H9 (cell line): ENCODE data around the gene RASSF7. TPM values are rescaled to one million over a fixed set of nuclear protein-coding genes. Genes with fewer than 3 reads are reported as not detected.

Experiments used
- DNase-seq: peaks from one replicate; pipeline ENCODE4 v3.0.0-alpha.2; 2017
- H2AFZ ChIP-seq: one replicate; pipeline ENCODE4 v1.6.1; 2013; ENCODE audit warnings: mild to moderate bottlenecking, low read length, control low read depth, moderate library complexity
- H2AK5ac ChIP-seq: 2 replicates; pipeline ENCODE4 v1.6.1; 2013; ENCODE audit warnings: low read length, control low read depth, mixed read lengths; ENCODE audit not compliant: insufficient read length
- H2BK120ac ChIP-seq: one replicate; pipeline ENCODE4 v1.6.1; 2013; ENCODE audit warnings: low read depth, mild to moderate bottlenecking, low read length, control low read depth, inconsistent platforms; ENCODE audit not compliant: poor library complexity, severe bottlenecking
- H2BK12ac ChIP-seq: 2 replicates; pipeline ENCODE4 v1.6.1; 2013; ENCODE audit warnings: low read length, control low read depth, mixed read lengths, low read depth; ENCODE audit not compliant: insufficient read length
- H2BK15ac ChIP-seq: 2 replicates; pipeline ENCODE4 v1.6.1; 2013; ENCODE audit warnings: low read depth, low read length, control low read depth
- H2BK20ac ChIP-seq: one replicate; pipeline ENCODE4 v1.6.1; 2013; ENCODE audit warnings: low read depth, mild to moderate bottlenecking, low read length, control low read depth, inconsistent platforms; ENCODE audit not compliant: poor library complexity, severe bottlenecking
- H2BK5ac ChIP-seq: 2 replicates; pipeline ENCODE4 v1.6.1; 2013; ENCODE audit warnings: low read length, control low read depth, mixed read lengths; ENCODE audit not compliant: insufficient read length
- H3K14ac ChIP-seq: 2 replicates; pipeline ENCODE4 v1.6.1; 2013; ENCODE audit warnings: low read length, control low read depth; ENCODE audit not compliant: insufficient read depth
- H3K18ac ChIP-seq: 2 replicates; pipeline ENCODE4 v1.6.1; 2013; ENCODE audit warnings: low read depth, mild to moderate bottlenecking, mixed read lengths, low read length, control low read depth; ENCODE audit not compliant: insufficient read length
- H3K23ac ChIP-seq: 2 replicates; pipeline ENCODE4 v1.6.1; 2013; ENCODE audit warnings: low read length, control low read depth, mixed read lengths, low read depth; ENCODE audit not compliant: insufficient read length
- H3K23me2 ChIP-seq: 2 replicates; pipeline ENCODE4 v1.6.1; 2013; ENCODE audit warnings: low read depth, mild to moderate bottlenecking, mixed read lengths, low read length, control low read depth; ENCODE audit not compliant: insufficient read length, poor library complexity, severe bottlenecking
- H3K27ac ChIP-seq: 2 replicates; pipeline ENCODE4 v1.5.1; 2013; ENCODE audit warnings: low read length, control low read depth, mixed read lengths, low read depth; ENCODE audit not compliant: insufficient read length
- H3K27me3 ChIP-seq: 2 replicates; pipeline ENCODE4 v1.6.1; 2013; ENCODE audit warnings: low read length, control low read depth, inconsistent platforms; ENCODE audit not compliant: insufficient read depth
- H3K4ac ChIP-seq: 2 replicates; pipeline ENCODE4 v1.6.1; 2013; ENCODE audit warnings: low read depth, mild to moderate bottlenecking, control low read depth, inconsistent platforms, low read length, moderate library complexity
- H3K4me1 ChIP-seq: 2 replicates; pipeline ENCODE4 v1.6.1; 2013; ENCODE audit warnings: low read length, control low read depth, inconsistent platforms; ENCODE audit not compliant: insufficient read depth
- H3K4me2 ChIP-seq: 2 replicates; pipeline ENCODE4 v1.6.1; 2013; ENCODE audit warnings: low read length, control low read depth, mixed read lengths; ENCODE audit not compliant: insufficient read length, insufficient read depth
- H3K56ac ChIP-seq: 2 replicates; pipeline ENCODE4 v1.6.1; 2013; ENCODE audit warnings: low read depth, mild to moderate bottlenecking, mixed read lengths, low read length, control low read depth; ENCODE audit not compliant: insufficient read length
- H3K79me1 ChIP-seq: 2 replicates; pipeline ENCODE4 v1.6.1; 2013; ENCODE audit warnings: low read depth, mild to moderate bottlenecking, moderate library complexity, low read length, control low read depth, inconsistent platforms; ENCODE audit not compliant: insufficient read depth, poor library complexity, severe bottlenecking
- H3K79me2 ChIP-seq: 2 replicates; pipeline ENCODE4 v1.6.1; 2013; ENCODE audit warnings: low read length, control low read depth, inconsistent platforms; ENCODE audit not compliant: insufficient read depth
- H3K9ac ChIP-seq: 2 replicates; pipeline ENCODE4 v1.6.1; 2013; ENCODE audit warnings: low read length, control low read depth, mixed read lengths; ENCODE audit not compliant: insufficient read length; ENCODE audit errors: extremely low read depth
- H3K9me3 ChIP-seq: one replicate; pipeline ENCODE4 v1.6.1; 2013; ENCODE audit warnings: low read depth, low read length, inconsistent platforms; ENCODE audit not compliant: control insufficient read depth
- H3T11ph ChIP-seq: one replicate; pipeline ENCODE4 v1.6.1; 2013; ENCODE audit warnings: mild to moderate bottlenecking, low read length, control low read depth, inconsistent platforms
- H4K20me1 ChIP-seq: one replicate; pipeline ENCODE4 v1.6.1; 2013; ENCODE audit not compliant: control insufficient read depth, insufficient read length, insufficient read depth
- H4K5ac ChIP-seq: 2 replicates; pipeline ENCODE4 v1.6.1; 2013; ENCODE audit warnings: low read depth, mild to moderate bottlenecking, mixed read lengths, low read length, control low read depth; ENCODE audit not compliant: insufficient read length
- H4K8ac ChIP-seq: replicated peaks from 2 replicates; pipeline ENCODE4 v1.6.1; 2013; ENCODE audit warnings: low read length, control low read depth, mixed read lengths, low read depth; ENCODE audit not compliant: insufficient read length
- H4K91ac ChIP-seq: 2 replicates; pipeline ENCODE4 v1.6.1; 2013; ENCODE audit warnings: low read depth, mild to moderate bottlenecking, moderate library complexity, mixed read lengths, low read length, control low read depth; ENCODE audit not compliant: insufficient read length
- H3K27ac Mint-ChIP-seq, 3 experiments: 2 replicates in 2 of 3; 3 replicates in 1 of 3; pipeline ENCODE4 v1.8.0; 2020 to 2021; ENCODE audit warnings: mixed read lengths in 3 of 3, mild to moderate bottlenecking in 1 of 3, moderate library complexity in 1 of 3
- H3K27me3 Mint-ChIP-seq: 2 replicates; pipeline ENCODE4 v1.8.0; 2021; ENCODE audit warnings: low read depth, mild to moderate bottlenecking, moderate library complexity, mixed read lengths
- H3K36me3 Mint-ChIP-seq, 3 experiments: 2 replicates in 2 of 3; 3 replicates in 1 of 3; pipeline ENCODE4 v1.8.0; 2020 to 2021; ENCODE audit warnings: low read depth in 3 of 3, mixed read lengths in 3 of 3; ENCODE audit not compliant: insufficient read depth in 1 of 3
- H3K4me1 Mint-ChIP-seq, 2 experiments: 2 replicates each; pipeline ENCODE4 v1.8.0; 2020; ENCODE audit warnings: mixed read lengths in 2 of 2
- H3K4me3 Mint-ChIP-seq, 2 experiments: 2 replicates in 1 of 2; 3 replicates in 1 of 2; pipeline ENCODE4 v1.8.0; 2020 to 2021; ENCODE audit warnings: mild to moderate bottlenecking in 2 of 2, mixed read lengths in 2 of 2, moderate library complexity in 1 of 2
- H3K9me3 Mint-ChIP-seq, 2 experiments: 2 replicates in 1 of 2; 3 replicates in 1 of 2; pipeline ENCODE4 v1.8.0; 2020; ENCODE audit warnings: mild to moderate bottlenecking in 2 of 2, mixed read lengths in 2 of 2, moderate library complexity in 1 of 2
- WGBS: extraction: QIAGEN DNeasy Blood & Tissue Kit; methylation state at CpG from one replicate; pipeline ENCODE4 v1.1.7; 2013; ENCODE audit warnings: missing lambda C conversion rate, low lambda C conversion rate, mixed read lengths; ENCODE audit not compliant: insufficient read length; ENCODE audit errors: extremely low coverage; 5-methylcytosine and 5-hydroxymethylcytosine counted together
- total RNA-seq: library from RNA; stranded (reverse); gene quantifications from 2 replicates; pipeline ENCODE4 v1.2.1, GENCODE V29; 2021
- TF ChIP-seq, protein P1 (sequence below): fragments of 200-600 bp; sonication (generic); conservative IDR thresholded peaks from 3 replicates; pipeline ENCODE4 v1.8.0; 2021; ENCODE audit warnings: antibody characterized with exemption, mild to moderate bottlenecking

Gene RASSF7
- total RNA-seq, 1 experiment from 2014 or later: 26.3 TPM

DNA sequence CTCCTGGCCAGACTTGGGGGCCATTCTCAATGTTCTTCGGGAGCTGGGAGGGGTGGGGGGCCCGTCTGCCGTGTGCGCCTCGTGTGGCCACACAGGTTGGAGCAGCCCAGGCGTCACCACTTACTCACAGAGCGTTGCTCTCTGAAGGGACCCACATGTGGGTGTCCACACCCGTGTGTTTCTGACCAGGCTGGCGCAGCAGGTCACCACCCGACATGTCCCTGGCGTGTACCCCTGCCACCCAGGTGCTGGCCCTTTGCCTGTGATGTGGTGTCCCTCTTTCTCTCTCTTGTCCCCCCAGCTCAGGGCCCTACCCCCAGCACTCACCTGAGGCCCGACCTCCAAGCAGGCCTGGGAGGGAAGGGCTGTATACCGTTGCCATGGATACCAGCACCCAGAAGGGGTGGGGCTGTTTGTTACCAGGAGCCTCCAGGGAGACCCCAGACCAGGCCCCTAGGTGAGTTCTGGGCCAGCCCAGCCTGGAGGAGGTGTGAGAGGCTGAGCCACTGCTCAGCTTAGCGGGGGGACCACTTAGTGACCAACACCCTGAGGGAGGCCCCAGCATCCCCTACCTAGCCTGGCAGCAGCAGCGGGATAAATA is 1.6 kb upstream of the RASSF7 start:
- Histone ChIP-seq H4K5ac (no peak overlapping the region), H2BK5ac (no peak overlapping the region), H3K9me3 (no peaks in the 10 kb centered on the region), H3K14ac (no peak overlapping the region), H2AK5ac (no peak overlapping the region), H3K23ac (no peak overlapping the region), H3K4me1 (no peaks in the 10 kb centered on the region), H2AFZ (no peak overlapping the region), H4K20me1 (no peaks in the 10 kb centered on the region), H3K4me2 (no peak overlapping the region), H3K4ac (no peak overlapping the region), H3K9ac (no peak overlapping the region), H4K91ac (no peak overlapping the region), H2BK15ac (no peak overlapping the region), H3K79me1 (no peaks in the 10 kb centered on the region), H3K79me2 (no peaks in the 10 kb centered on the region), H3K27me3 (peaks cover 5% of the 10 kb centered on the region; the same call in 1 of the 2 replicates), H4K8ac (no peak overlapping the region), H3K56ac (no peak overlapping the region), H2BK20ac (no peak overlapping the region), H3T11ph (no peak overlapping the region), H3K18ac (no peak overlapping the region), H2BK12ac (no peak overlapping the region), H3K23me2 (peaks cover 12% of the 10 kb centered on the region), H3K27ac (no peak overlapping the region), H2BK120ac (no peak overlapping the region)
- H3K9me3 Mint-ChIP-seq: no peaks in the 10 kb centered on the region; a peak in 2 of 5 replicates
- peaks cover 11 to 24% of the 10 kb centered on the region in 2 experiments for H3K4me1 Mint-ChIP-seq
- no CpG with 5 or more reads among the region's 15 CpGs for WGBS
- H3K27ac Mint-ChIP-seq: no peak overlapping the region
- TF ChIP-seq, protein P1, sequence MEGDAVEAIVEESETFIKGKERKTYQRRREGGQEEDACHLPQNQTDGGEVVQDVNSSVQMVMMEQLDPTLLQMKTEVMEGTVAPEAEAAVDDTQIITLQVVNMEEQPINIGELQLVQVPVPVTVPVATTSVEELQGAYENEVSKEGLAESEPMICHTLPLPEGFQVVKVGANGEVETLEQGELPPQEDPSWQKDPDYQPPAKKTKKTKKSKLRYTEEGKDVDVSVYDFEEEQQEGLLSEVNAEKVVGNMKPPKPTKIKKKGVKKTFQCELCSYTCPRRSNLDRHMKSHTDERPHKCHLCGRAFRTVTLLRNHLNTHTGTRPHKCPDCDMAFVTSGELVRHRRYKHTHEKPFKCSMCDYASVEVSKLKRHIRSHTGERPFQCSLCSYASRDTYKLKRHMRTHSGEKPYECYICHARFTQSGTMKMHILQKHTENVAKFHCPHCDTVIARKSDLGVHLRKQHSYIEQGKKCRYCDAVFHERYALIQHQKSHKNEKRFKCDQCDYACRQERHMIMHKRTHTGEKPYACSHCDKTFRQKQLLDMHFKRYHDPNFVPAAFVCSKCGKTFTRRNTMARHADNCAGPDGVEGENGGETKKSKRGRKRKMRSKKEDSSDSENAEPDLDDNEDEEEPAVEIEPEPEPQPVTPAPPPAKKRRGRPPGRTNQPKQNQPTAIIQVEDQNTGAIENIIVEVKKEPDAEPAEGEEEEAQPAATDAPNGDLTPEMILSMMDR: peak; percentile 34; the same call in 2 of the 3 replicates
- no peak for DNase-seq
- H3K27me3 Mint-ChIP-seq: peaks cover 31% of the 10 kb centered on the region
- H3K4me3 Mint-ChIP-seq: peak overlapping the region in 1 of 2 experiments; percentile 38; a peak in 1 of 5 replicates
- peaks cover 2 to 5% (median 4%) of the 10 kb centered on the region in 3 experiments; a peak in 5 of 7 replicates for H3K36me3 Mint-ChIP-seq
